SK-N-SH treated with all-trans-retinoic acid at 6 μM for 48 hours (cell line): ENCODE data around the gene PMM2.

Experiments
- CSRNP3 ChIP-seq: fragments of 250-450 bp; sonication (Bioruptor Pico); IDR thresholded peaks from 2 replicates; pipeline ENCODE4 v1.5.1; 2021; ENCODE audit warnings: mild to moderate bottlenecking, moderate library complexity
- ZC3H10 ChIP-seq: fragments of 250-450 bp; sonication (Bioruptor Pico); IDR thresholded peaks from 2 replicates; pipeline ENCODE4 v1.5.1; 2021; ENCODE audit warnings: mild to moderate bottlenecking, moderate library complexity
- ZNF565 ChIP-seq: fragments of 450-650 bp; formaldehyde crosslinking; conservative IDR thresholded peaks from 2 replicates; pipeline ENCODE4 v1.5.0; 2020; ENCODE audit warnings: low read depth, mild to moderate bottlenecking, moderate library complexity

GRCh38 chr16:8877894-8878522 is 80.4 kb downstream of the PMM2 start:
- TF ChIP-seq CSRNP3 (CRISPR knock-in tag) (no peak), ZC3H10 (CRISPR knock-in tag) (no peak), ZNF565 (CRISPR knock-in tag) (no peak)
